Measurements from ENCODE around the gene ANO10.

Gene ANO10

GRCh38 chr3:43348350-43348749, 273.5 kb downstream of the ANO10 start:
- Histone ChIP-seq H3K9me3 (ENCODE audit: control insufficient read depth in 1 of 2, low read length in 2 of 2) (peaks cover 0 to 8% of the 10 kb centered on the region in 2 donors), H3K4me3 (ENCODE audit: low read depth in 1 of 2, low read length in 2 of 2) (no peak overlapping the region), H3K36me3 (ENCODE audit: control insufficient read depth in 1 of 2, insufficient read depth in 2 of 2, low read length in 2 of 2) (peaks cover 50 to 73% of the 10 kb centered on the region in 2 donors), H3K4me1 (ENCODE audit: control insufficient read depth in 1 of 2, insufficient read depth in 2 of 2, low read length in 2 of 2) (no peaks in the 10 kb centered on the region), H3K9ac (ENCODE audit: low read depth in 1 of 2, low read length in 2 of 2) (no peak overlapping the region), H3K27me3 (ENCODE audit: control insufficient read depth in 1 of 2, insufficient read depth in 2 of 2, low read length in 2 of 2) (no peaks in the 10 kb centered on the region), H3K27ac (ENCODE audit: low read depth, low read length) (no peak overlapping the region)

GRCh38 chr3:43347774-43348173, 274.0 kb downstream of the ANO10 start:
- Histone ChIP-seq H3K27ac (ENCODE audit: low read depth, low read length) (no peak overlapping the region), H3K4me1 (ENCODE audit: control insufficient read depth in 1 of 2, insufficient read depth in 2 of 2, low read length in 2 of 2) (no peaks in the 10 kb centered on the region), H3K27me3 (ENCODE audit: control insufficient read depth in 1 of 2, insufficient read depth in 2 of 2, low read length in 2 of 2) (no peaks in the 10 kb centered on the region), H3K9me3 (ENCODE audit: control insufficient read depth in 1 of 2, low read length in 2 of 2) (peaks cover 0 to 5% of the 10 kb centered on the region in 2 donors), H3K9ac (ENCODE audit: low read depth in 1 of 2, low read length in 2 of 2) (no peak overlapping the region), H3K36me3 (ENCODE audit: control insufficient read depth in 1 of 2, insufficient read depth in 2 of 2, low read length in 2 of 2) (peaks cover 53 to 77% of the 10 kb centered on the region in 2 donors), H3K4me3 (ENCODE audit: low read depth in 1 of 2, low read length in 2 of 2) (no peak overlapping the region)

GRCh38 chr3:43346978-43347749, 274.6 kb downstream of the ANO10 start:
- Histone ChIP-seq H3K4me3 (ENCODE audit: low read depth in 1 of 2, low read length in 2 of 2) (no peak overlapping the region), H3K36me3 (ENCODE audit: control insufficient read depth in 1 of 2, insufficient read depth in 2 of 2, low read length in 2 of 2) (peaks cover 57 to 83% of the 10 kb centered on the region in 2 donors), H3K9me3 (ENCODE audit: control insufficient read depth in 1 of 2, low read length in 2 of 2) (no peaks in the 10 kb centered on the region), H3K9ac (ENCODE audit: low read depth in 1 of 2, low read length in 2 of 2) (no peak overlapping the region), H3K27me3 (ENCODE audit: control insufficient read depth in 1 of 2, insufficient read depth in 2 of 2, low read length in 2 of 2) (no peaks in the 10 kb centered on the region), H3K27ac (ENCODE audit: low read depth, low read length) (no peak overlapping the region), H3K4me1 (ENCODE audit: control insufficient read depth in 1 of 2, insufficient read depth in 2 of 2, low read length in 2 of 2) (no peaks in the 10 kb centered on the region)

GRCh38 chr3:43345877-43346276, 275.9 kb downstream of the ANO10 start:
- Histone ChIP-seq H3K4me3 (ENCODE audit: low read depth in 1 of 2, low read length in 2 of 2) (no peak overlapping the region), H3K4me1 (ENCODE audit: control insufficient read depth in 1 of 2, insufficient read depth in 2 of 2, low read length in 2 of 2) (no peaks in the 10 kb centered on the region), H3K9me3 (ENCODE audit: control insufficient read depth in 1 of 2, low read length in 2 of 2) (no peaks in the 10 kb centered on the region), H3K9ac (ENCODE audit: low read depth in 1 of 2, low read length in 2 of 2) (no peak overlapping the region), H3K27me3 (ENCODE audit: control insufficient read depth in 1 of 2, insufficient read depth in 2 of 2, low read length in 2 of 2) (no peaks in the 10 kb centered on the region), H3K36me3 (ENCODE audit: control insufficient read depth in 1 of 2, insufficient read depth in 2 of 2, low read length in 2 of 2) (peaks cover 58 to 87% of the 10 kb centered on the region in 2 donors), H3K27ac (ENCODE audit: low read depth, low read length) (no peak overlapping the region)

GRCh38 chr3:43345246-43345645, 276.6 kb downstream of the ANO10 start:
- Histone ChIP-seq H3K27ac (ENCODE audit: low read depth, low read length) (no peak overlapping the region), H3K4me1 (ENCODE audit: control insufficient read depth in 1 of 2, insufficient read depth in 2 of 2, low read length in 2 of 2) (no peaks in the 10 kb centered on the region), H3K36me3 (ENCODE audit: control insufficient read depth in 1 of 2, insufficient read depth in 2 of 2, low read length in 2 of 2) (peaks cover 58 to 87% of the 10 kb centered on the region in 2 donors), H3K9me3 (ENCODE audit: control insufficient read depth in 1 of 2, low read length in 2 of 2) (no peaks in the 10 kb centered on the region), H3K9ac (ENCODE audit: low read depth in 1 of 2, low read length in 2 of 2) (no peak overlapping the region), H3K4me3 (ENCODE audit: low read depth in 1 of 2, low read length in 2 of 2) (no peak overlapping the region), H3K27me3 (ENCODE audit: control insufficient read depth in 1 of 2, insufficient read depth in 2 of 2, low read length in 2 of 2) (no peaks in the 10 kb centered on the region)

- H3K27ac ChIP-seq (ENCODE audit: low read depth, low read length) = no peak overlapping the region
Measured at GRCh38 chr3:43344520-43344919, 277.3 kb downstream of the ANO10 start.

GRCh38 chr3:43343815-43344214, 278.0 kb downstream of the ANO10 start:
- Histone ChIP-seq H3K36me3 (ENCODE audit: control insufficient read depth in 1 of 2, insufficient read depth in 2 of 2, low read length in 2 of 2) (peaks cover 64 to 83% of the 10 kb centered on the region in 2 donors), H3K27me3 (ENCODE audit: control insufficient read depth in 1 of 2, insufficient read depth in 2 of 2, low read length in 2 of 2) (no peaks in the 10 kb centered on the region), H3K9me3 (ENCODE audit: control insufficient read depth in 1 of 2, low read length in 2 of 2) (peaks cover 4 to 5% of the 10 kb centered on the region in 2 donors), H3K9ac (ENCODE audit: low read depth in 1 of 2, low read length in 2 of 2) (no peak overlapping the region), H3K4me3 (ENCODE audit: low read depth in 1 of 2, low read length in 2 of 2) (no peak overlapping the region), H3K4me1 (ENCODE audit: control insufficient read depth in 1 of 2, insufficient read depth in 2 of 2, low read length in 2 of 2) (no peaks in the 10 kb centered on the region), H3K27ac (ENCODE audit: low read depth, low read length) (no peak overlapping the region)

More at GRCh38 chr3:43344520-43344919, 277.3 kb downstream of the ANO10 start:
- Histone ChIP-seq H3K9me3 (ENCODE audit: control insufficient read depth in 1 of 2, low read length in 2 of 2) (no peaks in the 10 kb centered on the region), H3K4me1 (ENCODE audit: control insufficient read depth in 1 of 2, insufficient read depth in 2 of 2, low read length in 2 of 2) (no peaks in the 10 kb centered on the region), H3K4me3 (ENCODE audit: low read depth in 1 of 2, low read length in 2 of 2) (no peak overlapping the region), H3K36me3 (ENCODE audit: control insufficient read depth in 1 of 2, insufficient read depth in 2 of 2, low read length in 2 of 2) (peaks cover 60 to 83% of the 10 kb centered on the region in 2 donors), H3K27me3 (ENCODE audit: control insufficient read depth in 1 of 2, insufficient read depth in 2 of 2, low read length in 2 of 2) (no peaks in the 10 kb centered on the region), H3K9ac (ENCODE audit: low read depth in 1 of 2, low read length in 2 of 2) (no peak overlapping the region)

GRCh38 chr3:43343185-43343584, 278.6 kb downstream of the ANO10 start:
- Histone ChIP-seq H3K4me3 (ENCODE audit: low read depth in 1 of 2, low read length in 2 of 2) (no peak overlapping the region), H3K4me1 (ENCODE audit: control insufficient read depth in 1 of 2, insufficient read depth in 2 of 2, low read length in 2 of 2) (no peaks in the 10 kb centered on the region), H3K27me3 (ENCODE audit: control insufficient read depth in 1 of 2, insufficient read depth in 2 of 2, low read length in 2 of 2) (no peaks in the 10 kb centered on the region), H3K27ac (ENCODE audit: low read depth, low read length) (no peak overlapping the region), H3K36me3 (ENCODE audit: control insufficient read depth in 1 of 2, insufficient read depth in 2 of 2, low read length in 2 of 2) (peaks cover 67 to 81% of the 10 kb centered on the region in 2 donors), H3K9me3 (ENCODE audit: control insufficient read depth in 1 of 2, low read length in 2 of 2) (peaks cover 7 to 8% of the 10 kb centered on the region in 2 donors), H3K9ac (ENCODE audit: low read depth in 1 of 2, low read length in 2 of 2) (no peak overlapping the region)

- Histone ChIP-seq H3K9me3 (ENCODE audit: control insufficient read depth in 1 of 2, low read length in 2 of 2) (peaks cover 14 to 17% of the 10 kb centered on the region in 2 donors), H3K4me1 (ENCODE audit: control insufficient read depth in 1 of 2, insufficient read depth in 2 of 2, low read length in 2 of 2) (no peaks in the 10 kb centered on the region), H3K27ac (ENCODE audit: low read depth, low read length) (no peak overlapping the region), H3K36me3 (ENCODE audit: control insufficient read depth in 1 of 2, insufficient read depth in 2 of 2, low read length in 2 of 2) (peaks cover 63 to 80% of the 10 kb centered on the region in 2 donors), H3K9ac (ENCODE audit: low read depth in 1 of 2, low read length in 2 of 2) (no peak overlapping the region), H3K27me3 (ENCODE audit: control insufficient read depth in 1 of 2, insufficient read depth in 2 of 2, low read length in 2 of 2) (no peaks in the 10 kb centered on the region), H3K4me3 (ENCODE audit: low read depth in 1 of 2, low read length in 2 of 2) (no peak overlapping the region)
Measured at GRCh38 chr3:43341788-43342187, 280.0 kb downstream of the ANO10 start.

- H3K4me3 ChIP-seq (ENCODE audit: low read depth in 1 of 2, low read length in 2 of 2) = no peak overlapping the region
- H3K9me3 ChIP-seq (ENCODE audit: control insufficient read depth in 1 of 2, low read length in 2 of 2) = peaks cover 23 to 30% of the 10 kb centered on the region in 2 donors
- no peaks in the 10 kb centered on the region for H3K4me1 ChIP-seq (ENCODE audit: control insufficient read depth in 1 of 2, insufficient read depth in 2 of 2, low read length in 2 of 2)
- H3K36me3 ChIP-seq (ENCODE audit: control insufficient read depth in 1 of 2, insufficient read depth in 2 of 2, low read length in 2 of 2) = peaks cover 61 to 81% of the 10 kb centered on the region in 2 donors
- no peak overlapping the region for H3K9ac ChIP-seq (ENCODE audit: low read depth in 1 of 2, low read length in 2 of 2)
- no peaks in the 10 kb centered on the region for H3K27me3 ChIP-seq (ENCODE audit: control insufficient read depth in 1 of 2, insufficient read depth in 2 of 2, low read length in 2 of 2)
- H3K27ac ChIP-seq (ENCODE audit: low read depth, low read length) = no peak overlapping the region
Measured at GRCh38 chr3:43340403-43340802, 281.4 kb downstream of the ANO10 start.

All from duodenal mucosa (tissue), 2 donors.